Body of pancreas (tissue), 4 donors: ENCODE results near the gene ANXA4. TPM values are rescaled to one million over a fixed set of nuclear protein-coding genes. Genes with fewer than 3 reads are reported as not detected.

Source experiments
- ATAC-seq: fragments of 150-250 bp; one replicate; pipeline ENCODE4 v1.9.1; 2016
- DNase-seq, 4 donors: peaks; one replicate each; pipeline ENCODE4 v3.0.0-alpha.2; 2019
- H3K27ac ChIP-seq, 4 donors: fragments of 200-600 bp; sonication (generic); 1 replicate in 3 of 4; 2 replicates in 1 of 4; pipeline versions ENCODE4 v1.5.1 to v1.6.1; 2016 to 2019; ENCODE audit warnings: mild to moderate bottlenecking in 1 of 4, mixed read lengths in 1 of 4, moderate library complexity in 1 of 4
- H3K27me3 ChIP-seq, 2 donors: fragments of 200-600 bp; sonication (generic); one replicate each; pipeline ENCODE4 v1.6.0; 2016; ENCODE audit warnings: mild to moderate bottlenecking in 1 of 2
- H3K36me3 ChIP-seq, 2 donors: fragments of 200-600 bp; sonication (generic); replicated peaks in 1 of 2; 2 replicates each; pipeline ENCODE4 v1.5.1; 2016; ENCODE audit warnings: low read depth in 2 of 2; ENCODE audit not compliant: insufficient read depth in 1 of 2
- H3K4me1 ChIP-seq: fragments of 200-600 bp; sonication (generic); one replicate; pipeline ENCODE4 v1.6.0; 2016
- H3K4me3 ChIP-seq, 2 donors: fragments of 200-600 bp; sonication (generic); 1 replicate in 1 of 2; 2 replicates in 1 of 2; pipeline ENCODE4 v1.5.1; 2016 to 2019
- H3K9me3 ChIP-seq, 3 donors: fragments of 200-600 bp; sonication (generic); 1 replicate in 2 of 3; 2 replicates in 1 of 3; pipeline ENCODE4 v1.5.1; 2016
- CTCF ChIP-seq, 7 experiments: fragments of 450-650 bp in 4 of 7; fragments of 200-600 bp in 3 of 7; sonication (generic) in 3 of 7; IDR thresholded peaks; one replicate each; pipeline ENCODE4 v1.5.1; 2016 to 2019; ENCODE audit warnings: antibody characterized with exemption in 7 of 7
- POLR2A ChIP-seq, 3 donors: fragments of 450-650 bp; IDR thresholded peaks; one replicate each; pipeline ENCODE4 v1.6.1; 2016; ENCODE audit warnings: antibody characterized with exemption in 3 of 3, mild to moderate bottlenecking in 2 of 3
- WGBS, 2 donors: methylation state at CpG; one replicate each; pipeline ENCODE4 v1.1.5; 2017; 5-methylcytosine and 5-hydroxymethylcytosine counted together
- intact Hi-C: fragments of 100-400 bp; cut with DNase I; formaldehyde crosslinking; loops from one replicate; pipeline ENCODE4 v1.15.1; 2023
- total RNA-seq, 2 donors: library from RNA; depleted of rRNA; stranded (reverse); fragments of >200 nt; gene quantifications; one replicate each; pipeline ENCODE4 v1.1.0, GENCODE V29; 2016

ANXA4 gene
- total RNA-seq, 2 donors from 2014 or later: 382 to 399 TPM

GRCh38 chr2:69789175-69789721, 47.3 kb downstream of the ANXA4 start:
- peak in 1 of 4 donors; percentile 10 for DNase-seq
- H3K36me3 ChIP-seq: no peaks in the 10 kb centered on the region
- intact Hi-C loops: no loop called here
- H3K27ac ChIP-seq: peak overlapping the region in 3 of 4 donors; percentile 45 to 64 (median 56)
- peaks cover 59% of the 10 kb centered on the region for H3K4me1 ChIP-seq
- peak; percentile 20 for ATAC-seq
- H3K9me3 ChIP-seq: no peaks in the 10 kb centered on the region
- 60 to 67% methylated on average over 7 of the region's 7 CpGs for WGBS, 2 donors
- H3K27me3 ChIP-seq: no peaks in the 10 kb centered on the region
- no peak for TF ChIP-seq POLR2A (IDR thresholded peaks at IDR 0.05)
- no peak for TF ChIP-seq CTCF (IDR thresholded peaks at IDR 0.05)
- H3K4me3 ChIP-seq: no peak overlapping the region

- no peaks in the 10 kb centered on the region for H3K9me3 ChIP-seq
- H3K27me3 ChIP-seq: no peaks in the 10 kb centered on the region
- WGBS, 2 donors: 67 to 79% methylated on average over 7 of the region's 7 CpGs
- ATAC-seq: no peak
- TF ChIP-seq POLR2A (IDR thresholded peaks at IDR 0.05): no peak
- no peak for TF ChIP-seq CTCF (IDR thresholded peaks at IDR 0.05)
- peak in 1 of 4 donors; percentile 2 for DNase-seq
- peak overlapping the region in 3 of 4 donors; percentile 45 to 64 (median 56) for H3K27ac ChIP-seq
- no peak overlapping the region for H3K4me3 ChIP-seq
- H3K4me1 ChIP-seq: peaks cover 57% of the 10 kb centered on the region
- H3K36me3 ChIP-seq: no peaks in the 10 kb centered on the region
- intact Hi-C loops: no loop called here
Observed at GRCh38 chr2:69789772-69790600, 48.1 kb downstream of the ANXA4 start.

- no peaks in the 10 kb centered on the region for H3K27me3 ChIP-seq
- ATAC-seq: no peak
- H3K4me1 ChIP-seq: peaks cover 57% of the 10 kb centered on the region
- 26 to 27% methylated on average over 1 of the region's 1 CpG for WGBS, 2 donors
- H3K4me3 ChIP-seq: no peak overlapping the region
- no peaks in the 10 kb centered on the region for H3K9me3 ChIP-seq
- no peaks in the 10 kb centered on the region for H3K36me3 ChIP-seq
- TF ChIP-seq CTCF (IDR thresholded peaks at IDR 0.05) (no peak), POLR2A (IDR thresholded peaks at IDR 0.05) (no peak)
- peak overlapping the region in 3 of 4 donors; percentile 45 to 64 (median 56) for H3K27ac ChIP-seq
- intact Hi-C loops: no loop called here
- DNase-seq: no peak
Observed at GRCh38 chr2:69790601-69790959, 48.6 kb downstream of the ANXA4 start.

GRCh38 chr2:69791045-69791444, 49.1 kb downstream of the ANXA4 start:
- no peak for ATAC-seq
- peaks cover 57% of the 10 kb centered on the region for H3K4me1 ChIP-seq
- no peak for DNase-seq
- intact Hi-C loops: no loop called here
- peak overlapping the region in 3 of 4 donors; percentile 31 to 64 (median 56) for H3K27ac ChIP-seq
- H3K9me3 ChIP-seq: no peaks in the 10 kb centered on the region
- TF ChIP-seq POLR2A (IDR thresholded peaks at IDR 0.05): no peak
- no peak for TF ChIP-seq CTCF (IDR thresholded peaks at IDR 0.05)
- no peak overlapping the region for H3K4me3 ChIP-seq
- H3K27me3 ChIP-seq: no peaks in the 10 kb centered on the region
- no peaks in the 10 kb centered on the region for H3K36me3 ChIP-seq
